Neural crest cell (in vitro differentiated cells): ENCODE measurements around the gene CNTN2. TPM values are rescaled to one million over a fixed set of nuclear protein-coding genes. Genes with fewer than 3 reads are reported as not detected.

Source experiments
- DNase-seq: peaks from one replicate; pipeline ENCODE4 v3.0.0; 2021; ENCODE audit warnings: low read depth, mixed read lengths, low spot score
- H3K27ac Mint-ChIP-seq: one replicate; pipeline ENCODE4 v1.8.0; 2021; ENCODE audit warnings: mild to moderate bottlenecking, mixed read lengths; ENCODE audit not compliant: unreplicated experiment
- H3K27me3 Mint-ChIP-seq: 2 replicates; pipeline ENCODE4 v1.8.0; 2021; ENCODE audit warnings: low read depth, mild to moderate bottlenecking, mixed read lengths
- H3K36me3 Mint-ChIP-seq: 2 replicates; pipeline ENCODE4 v1.8.0; 2021; ENCODE audit warnings: low read depth, mild to moderate bottlenecking, mixed read lengths
- H3K4me1 Mint-ChIP-seq: 2 replicates; pipeline ENCODE4 v1.8.0; 2021; ENCODE audit warnings: mixed read lengths
- H3K4me3 Mint-ChIP-seq: one replicate; pipeline ENCODE4 v1.8.0; 2021; ENCODE audit warnings: mild to moderate bottlenecking, mixed read lengths
- H3K9me3 Mint-ChIP-seq: 2 replicates; pipeline ENCODE4 v1.8.0; 2021; ENCODE audit warnings: mixed read lengths
- CTCF ChIP-seq: fragments of 200-600 bp; sonication (generic); conservative IDR thresholded peaks from 2 replicates; pipeline ENCODE4 v1.5.0; 2021; ENCODE audit warnings: antibody characterized with exemption, mild to moderate bottlenecking
- total RNA-seq: library from RNA; stranded (reverse); gene quantifications from 2 replicates; pipeline ENCODE4 v1.2.1, GENCODE V29; 2021

CNTN2 gene
- total RNA-seq, 1 donor from 2014 or later = 26.3 TPM

- no peak for TF ChIP-seq CTCF
- Mint-ChIP-seq H3K4me3 (no peak overlapping the region), H3K27ac (peak overlapping the region; percentile 87), H3K27me3 (peaks cover 11% of the 10 kb centered on the region), H3K4me1 (peaks cover 21% of the 10 kb centered on the region), H3K9me3 (no peaks in the 10 kb centered on the region), H3K36me3 (no peaks in the 10 kb centered on the region)
- no peak for DNase-seq
These were observed 30.4 kb upstream of the CNTN2 start for GRCh38 chr1:205012391-205013140.

DNA sequence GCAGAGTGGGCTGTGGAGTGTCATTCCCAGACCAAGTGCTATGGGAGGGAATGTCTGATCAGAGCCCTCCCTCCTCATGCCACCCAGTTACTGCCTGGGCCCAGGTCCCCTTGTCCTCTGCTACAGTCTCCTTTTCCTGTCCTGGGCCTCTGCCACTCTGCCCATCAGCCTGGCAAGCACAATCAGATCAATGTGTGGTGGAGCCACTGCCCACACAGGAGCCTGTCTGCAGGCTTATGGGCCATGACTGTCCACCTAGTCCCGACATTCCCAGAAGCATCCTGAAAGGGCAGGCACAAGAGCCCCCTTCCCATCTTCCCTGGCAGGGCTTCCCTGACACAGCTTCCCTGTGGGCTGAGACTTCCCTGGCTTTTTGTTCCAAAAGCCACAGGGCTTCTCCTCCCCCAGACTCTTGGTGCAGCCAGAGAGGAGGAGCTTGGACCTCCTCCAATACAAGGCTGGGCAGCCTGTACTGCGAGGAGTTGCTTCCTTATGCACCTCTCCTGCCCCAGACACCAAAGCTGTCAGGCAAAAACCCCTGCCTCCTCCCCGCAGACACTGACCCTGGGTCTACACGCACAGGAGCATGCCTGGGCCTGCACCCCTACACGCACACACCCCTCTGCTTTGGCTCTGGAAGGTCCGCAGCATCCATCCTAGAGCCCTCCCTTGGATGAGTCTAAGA lies 29.2 kb upstream of the CNTN2 start:
- Mint-ChIP-seq H3K9me3 (no peaks in the 10 kb centered on the region), H3K27me3 (peaks cover 11% of the 10 kb centered on the region), H3K4me1 (peaks cover 21% of the 10 kb centered on the region), H3K36me3 (no peaks in the 10 kb centered on the region), H3K4me3 (no peak overlapping the region), H3K27ac (no peak overlapping the region)
- DNase-seq = no peak
- no peak for TF ChIP-seq CTCF

DNA sequence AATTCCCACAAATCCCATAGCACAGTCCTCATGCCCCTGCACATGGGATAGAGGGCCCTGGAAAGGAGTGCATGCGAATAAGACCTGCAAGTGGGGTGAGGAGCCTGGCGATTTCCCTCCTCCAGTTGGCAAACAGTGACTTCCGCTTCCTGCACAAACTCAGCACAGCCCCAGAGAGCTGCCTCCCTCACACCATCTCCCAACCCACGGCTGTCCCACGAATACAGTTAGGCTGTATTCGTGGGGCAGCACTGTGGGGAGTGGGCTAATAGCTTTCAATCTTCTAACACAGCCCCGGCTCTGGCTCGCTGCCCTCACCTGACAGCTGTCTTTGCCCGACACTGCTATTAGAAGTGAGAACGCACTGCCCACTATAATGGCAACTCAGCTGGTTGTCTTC lies 28.2 kb upstream of the CNTN2 start:
- H3K4me3 Mint-ChIP-seq = no peak overlapping the region
- DNase-seq = no peak
- H3K9me3 Mint-ChIP-seq = no peaks in the 10 kb centered on the region
- peaks cover 19% of the 10 kb centered on the region for H3K4me1 Mint-ChIP-seq
- H3K36me3 Mint-ChIP-seq = no peaks in the 10 kb centered on the region
- peaks cover 12% of the 10 kb centered on the region for H3K27me3 Mint-ChIP-seq
- TF ChIP-seq CTCF = no peak
- no peak overlapping the region for H3K27ac Mint-ChIP-seq

GRCh38 chr1:205015241-205015640 lies 27.8 kb upstream of the CNTN2 start:
- Mint-ChIP-seq H3K27ac (no peak overlapping the region), H3K27me3 (peaks cover 12% of the 10 kb centered on the region), H3K4me3 (no peak overlapping the region), H3K36me3 (no peaks in the 10 kb centered on the region), H3K4me1 (peaks cover 17% of the 10 kb centered on the region), H3K9me3 (no peaks in the 10 kb centered on the region)
- no peak for DNase-seq
- no peak for TF ChIP-seq CTCF

DNA sequence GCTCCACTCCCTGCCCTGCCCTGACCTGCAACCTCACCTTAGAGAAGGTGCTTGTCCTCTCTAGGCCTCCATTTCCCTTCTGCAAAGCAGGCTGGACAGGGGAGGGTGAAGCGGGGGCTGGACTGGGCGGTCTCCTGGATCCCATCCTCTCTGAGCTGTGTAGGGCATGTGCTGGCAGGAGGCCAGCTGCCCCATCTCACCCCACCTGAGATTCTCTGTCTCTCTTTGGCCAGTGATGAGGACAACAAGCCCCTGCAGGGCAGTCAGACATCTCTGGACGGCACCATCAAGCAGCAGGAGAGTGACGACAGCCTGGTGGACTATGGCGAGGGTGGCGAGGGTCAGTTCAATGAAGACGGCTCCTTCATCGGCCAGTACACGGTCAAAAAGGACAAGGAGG lies 26.9 kb upstream of the CNTN2 start:
- Mint-ChIP-seq H3K27ac (no peak overlapping the region), H3K27me3 (peaks cover 12% of the 10 kb centered on the region)
- DNase-seq = no peak

More for the DNA sequence above, 26.9 kb upstream of the CNTN2 start:
- Mint-ChIP-seq H3K9me3 (no peaks in the 10 kb centered on the region), H3K4me1 (peaks cover 17% of the 10 kb centered on the region), H3K4me3 (no peak overlapping the region), H3K36me3 (no peaks in the 10 kb centered on the region)
- no peak for TF ChIP-seq CTCF
